Limb (tissue), 2 donors: ENCODE results near the gene FOXK1.
A peak's percentile ranks its signal among the peaks of the same experiment; 100 is the strongest.

Experiments
- DNase-seq, 2 donors: peaks; one replicate each; pipeline ENCODE4 v3.0.0-alpha.2; 2016; ENCODE audit errors: extremely low spot score in 2 of 2

FOXK1 gene

DNA sequence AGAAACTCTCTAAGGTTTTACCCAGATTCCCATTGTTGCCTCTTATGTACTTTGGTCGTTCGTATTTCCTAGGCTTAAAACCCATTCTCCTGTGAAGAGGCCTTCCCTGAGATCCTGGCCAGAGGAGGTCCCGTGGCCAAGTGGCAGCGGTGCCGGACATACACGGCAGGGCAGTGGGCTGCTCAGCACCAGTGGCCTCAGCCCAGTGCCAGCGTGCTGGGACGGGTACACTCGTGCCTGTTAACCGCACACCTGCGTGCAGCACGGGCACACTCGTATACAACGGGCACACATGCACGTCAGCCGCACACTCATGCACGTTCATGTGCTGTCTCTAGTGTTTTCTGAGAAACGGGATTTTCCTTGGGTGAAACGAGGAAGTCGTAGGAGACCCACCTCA is 40.2 kb downstream of the FOXK1 start:
- DNase-seq: no peak

DNA sequence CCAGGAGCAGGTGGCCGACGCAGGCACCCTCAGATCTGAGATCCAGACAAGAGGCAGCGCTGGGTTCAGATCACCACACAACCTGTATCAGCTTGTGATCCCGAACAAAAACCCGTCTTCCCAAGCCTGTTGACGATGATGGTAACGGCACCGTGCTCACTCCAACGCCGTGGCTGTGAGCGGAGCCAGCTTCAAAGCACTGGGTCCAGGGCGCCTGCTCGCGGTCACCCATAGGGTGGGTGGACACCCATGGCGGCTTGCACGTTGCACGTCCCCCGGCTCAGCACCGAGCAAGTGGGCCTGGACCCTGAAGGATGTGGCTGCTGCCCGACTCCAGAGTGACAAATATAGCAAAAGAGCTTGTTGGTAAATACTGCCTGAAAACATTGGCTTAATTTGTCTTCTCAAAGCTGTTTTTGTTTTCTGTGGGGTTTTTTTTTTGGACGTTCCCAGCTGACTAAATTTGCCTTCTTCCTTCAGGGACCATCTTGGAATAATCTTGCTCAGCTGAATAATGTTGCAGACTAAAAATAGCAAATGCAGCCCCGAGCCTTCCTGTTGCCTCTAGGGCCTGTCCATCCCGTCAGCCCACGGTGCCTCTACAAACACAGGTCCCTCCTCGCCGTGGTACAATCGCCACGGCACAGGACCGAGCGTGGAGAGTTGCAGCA is 41.0 kb downstream of the FOXK1 start:
- DNase-seq: no peak

DNA sequence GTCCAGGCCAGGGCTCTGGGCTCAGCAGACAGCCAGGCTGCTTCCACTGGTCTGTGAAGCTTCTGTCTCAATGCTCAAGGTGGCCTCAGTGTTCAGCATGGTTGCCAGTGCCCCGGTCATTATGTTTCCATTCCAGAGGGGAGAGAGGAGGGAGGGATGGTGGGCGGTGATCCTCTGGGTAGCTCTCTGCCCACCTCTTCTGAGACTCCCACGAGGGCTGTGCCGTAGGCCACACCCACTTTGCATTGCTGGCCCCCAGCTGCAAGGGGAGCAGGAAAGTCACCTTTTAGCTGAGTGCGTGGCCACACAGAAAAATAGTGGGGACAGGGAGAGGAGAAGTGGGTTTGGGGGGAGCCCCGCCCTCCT is 42.5 kb downstream of the FOXK1 start:
- no peak for DNase-seq

DNA sequence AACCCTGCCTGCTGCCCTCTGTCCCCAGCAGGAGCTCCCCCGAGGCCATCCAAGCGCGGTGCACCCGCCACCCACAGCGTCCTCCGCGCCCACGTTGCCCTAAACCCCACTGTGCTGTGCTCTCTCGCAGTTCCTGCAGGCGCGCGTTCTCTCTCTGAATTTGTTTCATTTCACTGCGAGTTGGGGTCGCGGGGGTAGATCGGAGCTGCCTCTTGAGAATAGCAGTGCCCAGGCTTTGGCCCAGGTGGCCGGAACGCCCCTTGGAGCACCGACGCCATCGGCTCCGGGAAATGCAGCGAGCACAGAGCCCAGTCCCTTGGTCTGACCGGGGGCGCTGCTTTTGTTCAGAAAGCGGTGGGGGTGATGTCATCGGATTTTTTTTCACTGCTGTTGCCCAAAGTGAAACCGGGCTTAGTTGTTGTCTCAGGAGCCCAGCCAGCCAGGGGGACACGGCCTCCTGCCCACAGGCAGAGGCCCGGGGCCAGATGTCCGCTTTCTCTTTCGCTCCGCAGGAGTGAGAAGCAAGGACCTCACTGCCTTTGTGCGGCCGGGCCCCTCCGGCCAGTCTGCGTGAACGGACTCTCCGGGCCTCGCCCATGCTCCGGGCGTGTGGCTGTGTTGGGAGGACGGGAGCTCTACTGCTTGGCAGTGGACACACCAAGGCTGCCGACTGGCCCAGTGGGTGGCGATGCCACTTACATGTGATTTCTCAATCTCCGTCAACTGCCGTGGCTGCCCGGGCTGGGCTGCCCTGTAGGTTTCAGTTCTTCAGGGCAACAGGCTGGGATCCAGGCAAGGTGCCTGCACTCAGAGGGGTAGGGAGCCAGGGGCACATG is 43.1 kb downstream of the FOXK1 start:
- DNase-seq: peak; percentile 41 to 70

DNA sequence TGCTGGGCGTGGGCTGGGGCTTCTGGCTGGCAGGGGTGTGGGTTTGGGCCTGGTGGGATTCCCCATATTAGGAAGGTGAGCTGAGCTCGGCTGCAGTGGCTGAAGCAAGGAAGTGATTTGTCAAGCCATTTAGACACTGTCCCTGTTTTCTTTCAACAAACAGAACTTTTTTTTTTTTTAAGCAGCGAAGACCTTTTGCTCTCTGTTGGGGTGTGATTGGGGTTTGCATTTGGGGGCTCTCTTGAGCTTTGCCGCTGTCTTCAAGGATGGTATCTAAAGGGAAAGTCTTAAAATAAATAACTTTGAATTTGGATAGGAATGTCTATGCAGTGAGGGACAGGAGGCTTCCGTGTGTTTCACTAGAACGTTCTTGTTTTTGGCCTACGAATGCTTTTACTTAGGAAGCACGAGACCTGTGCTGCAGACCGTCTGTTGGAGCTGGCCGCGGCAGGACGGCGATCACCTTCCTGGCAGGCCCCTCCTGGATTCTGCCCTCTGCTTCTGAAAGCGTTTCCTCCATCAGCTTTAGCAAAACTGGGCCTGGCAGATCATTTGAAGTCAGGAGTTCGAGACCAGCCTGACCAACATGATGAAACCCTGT is 43.9 kb downstream of the FOXK1 start:
- DNase-seq: no peak

DNA sequence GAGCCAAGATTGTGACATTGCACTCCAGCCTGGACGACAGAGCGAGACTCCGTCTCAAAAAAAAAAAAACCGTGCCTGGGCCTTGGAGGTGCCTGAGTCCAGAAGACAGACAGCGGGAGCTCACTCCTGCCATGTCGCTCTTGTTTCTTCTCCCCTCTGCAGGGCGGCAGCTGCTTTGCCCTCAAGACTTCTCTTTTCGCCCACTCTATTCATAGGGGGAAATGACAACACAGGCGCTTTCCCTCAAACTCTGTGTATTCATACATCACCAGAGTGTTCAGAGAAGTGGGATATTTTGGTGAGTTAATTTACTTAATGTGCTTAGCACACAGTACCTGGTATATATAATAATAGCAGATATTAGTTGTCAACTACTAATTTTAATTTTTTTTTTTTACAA is 44.5 kb downstream of the FOXK1 start:
- no peak for DNase-seq

DNA sequence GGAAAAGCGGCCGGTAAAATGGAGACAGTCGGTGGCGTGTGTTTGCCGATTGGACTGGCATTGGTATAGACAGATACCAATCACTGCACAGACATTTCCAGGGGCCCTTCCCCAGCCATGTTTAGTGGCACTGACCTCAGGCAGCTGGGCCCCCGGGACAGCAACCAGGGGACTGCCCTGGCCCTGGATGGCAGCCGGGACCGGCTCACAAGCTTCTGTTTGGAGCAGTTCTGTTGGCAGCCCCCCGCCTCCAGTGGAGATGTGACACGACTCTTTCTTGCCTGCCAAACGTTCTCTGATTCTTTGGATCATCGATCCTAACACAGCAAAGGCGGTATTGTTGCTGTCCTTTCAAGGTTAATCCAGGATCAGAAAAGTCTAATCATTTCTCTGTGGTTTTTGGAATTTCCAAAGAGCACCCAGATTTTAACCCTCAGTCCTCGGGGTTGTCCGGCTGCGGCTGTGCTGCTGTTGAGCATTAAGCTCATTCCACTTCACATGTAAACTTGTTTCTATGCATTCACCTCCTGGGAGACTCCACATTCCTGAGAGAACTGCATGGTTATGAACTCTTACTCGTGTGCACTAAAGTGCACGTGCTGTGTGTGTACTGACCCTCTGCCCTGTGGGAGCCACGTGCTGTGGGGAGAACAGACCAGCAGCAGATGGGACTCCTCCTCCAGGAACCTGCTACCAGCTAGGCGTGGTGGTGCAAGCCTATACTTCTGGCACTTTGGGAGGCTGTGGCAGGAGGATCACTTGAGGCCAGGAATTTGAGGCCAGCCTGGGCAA is 46.0 kb downstream of the FOXK1 start:
- DNase-seq: no peak

DNA sequence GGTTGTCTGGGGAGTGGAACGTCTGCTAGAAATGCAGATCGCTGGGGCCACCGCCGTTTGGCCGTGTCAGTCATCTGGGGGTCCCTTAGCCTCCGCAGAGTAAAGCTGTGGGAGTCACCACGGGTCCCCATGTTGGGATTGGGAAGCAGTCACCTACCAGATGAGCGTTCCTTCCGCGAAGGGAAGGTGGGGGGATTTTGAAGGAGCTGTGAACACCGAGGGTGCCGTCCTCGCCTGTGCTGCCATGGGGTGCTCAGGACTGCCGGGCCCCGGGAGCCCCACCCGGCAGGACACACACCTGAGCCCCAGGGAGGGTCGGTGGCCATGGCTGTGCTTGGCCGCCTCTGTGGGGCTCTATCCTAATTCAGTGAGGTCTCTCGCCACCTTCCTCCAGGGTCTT is 47.2 kb downstream of the FOXK1 start:
- DNase-seq: no peak

DNA sequence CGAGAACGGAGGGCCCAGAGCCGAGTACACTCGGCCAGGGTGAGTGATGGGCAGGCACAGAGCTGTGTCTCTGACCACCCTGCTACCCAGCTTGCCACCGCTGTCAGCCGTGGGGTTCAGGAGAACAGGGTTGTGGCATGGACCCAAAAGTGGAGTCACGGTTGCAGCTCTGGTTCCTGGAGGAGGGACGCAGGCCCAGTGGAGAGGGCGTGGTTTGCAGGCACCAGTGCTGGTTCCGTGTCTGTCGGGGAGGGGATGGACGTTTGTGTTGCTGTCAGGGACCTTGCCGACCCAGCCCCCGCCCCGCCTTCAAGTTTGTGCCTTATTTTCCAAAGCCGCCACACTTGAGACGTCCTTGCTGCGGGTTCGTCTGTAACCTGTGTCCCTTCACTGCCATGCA is 48.2 kb downstream of the FOXK1 start:
- no peak for DNase-seq

DNA sequence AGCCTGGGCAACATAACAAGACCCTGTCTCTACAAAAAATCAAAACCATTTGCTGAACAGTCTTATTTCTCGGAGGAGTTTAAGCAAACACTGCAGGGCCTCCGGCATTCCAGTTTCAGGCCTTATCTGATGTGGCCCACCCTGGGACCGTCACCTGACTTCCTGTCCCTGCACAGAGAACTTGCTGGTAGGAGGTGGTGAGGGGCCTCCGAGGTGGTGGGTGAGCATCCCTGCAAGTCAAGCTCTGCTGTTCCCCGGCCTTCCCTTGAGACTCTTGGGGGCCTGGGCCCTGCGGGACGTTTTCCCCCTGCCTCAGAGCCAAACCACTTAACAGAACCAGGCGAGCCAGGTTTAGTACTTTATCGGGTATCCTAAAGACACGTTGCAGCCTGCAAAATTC is 48.9 kb downstream of the FOXK1 start:
- DNase-seq: no peak

DNA sequence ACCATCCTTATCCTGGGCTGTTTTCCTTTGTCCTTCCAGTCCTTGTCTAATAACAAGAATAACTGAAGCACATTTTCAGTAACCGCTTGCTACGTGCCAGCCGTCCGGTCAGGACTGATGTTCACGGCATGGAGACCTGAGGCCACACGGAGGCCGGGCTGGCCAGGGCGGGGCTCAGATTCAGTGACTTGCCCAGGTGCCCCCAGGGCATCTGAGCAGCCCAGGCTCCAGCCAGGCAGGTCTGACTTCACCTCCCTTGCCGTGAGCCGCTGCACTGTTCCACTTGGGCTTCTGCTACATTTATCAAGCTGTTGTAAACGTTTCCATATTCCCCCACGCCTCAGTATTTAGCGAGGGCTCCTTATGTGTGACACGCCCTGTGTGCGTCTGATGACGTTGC is 49.7 kb downstream of the FOXK1 start:
- no peak for DNase-seq

DNA sequence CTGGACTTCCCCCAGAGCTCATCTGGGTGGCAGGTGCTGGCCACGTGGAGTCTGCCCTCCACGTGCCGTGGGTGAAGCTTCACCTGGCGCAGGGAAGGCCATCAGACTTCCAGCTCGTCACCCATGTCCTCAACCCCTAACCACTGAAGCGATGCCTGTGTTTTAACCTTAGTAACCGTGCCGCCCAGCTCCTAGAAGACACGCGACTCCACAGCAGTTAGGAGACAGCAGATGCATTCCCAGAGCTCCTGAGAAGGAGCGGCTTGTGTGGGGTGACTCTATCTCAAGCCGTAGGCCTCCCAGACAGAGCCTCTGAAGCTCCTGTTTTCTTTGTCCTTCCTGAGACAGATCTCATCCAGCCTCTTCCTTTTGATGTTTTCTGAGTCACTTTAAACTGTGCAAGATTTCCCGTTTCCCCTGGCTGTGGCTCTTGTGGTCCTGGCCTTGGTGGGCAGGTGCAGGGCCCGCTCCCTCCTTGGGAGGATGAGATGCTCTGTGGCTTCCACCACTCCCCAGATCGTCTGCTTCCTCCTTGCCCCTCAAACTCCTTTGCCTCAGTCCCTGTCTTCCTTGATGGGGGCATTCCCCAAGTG is 51.9 kb downstream of the FOXK1 start:
- no peak for DNase-seq

DNA sequence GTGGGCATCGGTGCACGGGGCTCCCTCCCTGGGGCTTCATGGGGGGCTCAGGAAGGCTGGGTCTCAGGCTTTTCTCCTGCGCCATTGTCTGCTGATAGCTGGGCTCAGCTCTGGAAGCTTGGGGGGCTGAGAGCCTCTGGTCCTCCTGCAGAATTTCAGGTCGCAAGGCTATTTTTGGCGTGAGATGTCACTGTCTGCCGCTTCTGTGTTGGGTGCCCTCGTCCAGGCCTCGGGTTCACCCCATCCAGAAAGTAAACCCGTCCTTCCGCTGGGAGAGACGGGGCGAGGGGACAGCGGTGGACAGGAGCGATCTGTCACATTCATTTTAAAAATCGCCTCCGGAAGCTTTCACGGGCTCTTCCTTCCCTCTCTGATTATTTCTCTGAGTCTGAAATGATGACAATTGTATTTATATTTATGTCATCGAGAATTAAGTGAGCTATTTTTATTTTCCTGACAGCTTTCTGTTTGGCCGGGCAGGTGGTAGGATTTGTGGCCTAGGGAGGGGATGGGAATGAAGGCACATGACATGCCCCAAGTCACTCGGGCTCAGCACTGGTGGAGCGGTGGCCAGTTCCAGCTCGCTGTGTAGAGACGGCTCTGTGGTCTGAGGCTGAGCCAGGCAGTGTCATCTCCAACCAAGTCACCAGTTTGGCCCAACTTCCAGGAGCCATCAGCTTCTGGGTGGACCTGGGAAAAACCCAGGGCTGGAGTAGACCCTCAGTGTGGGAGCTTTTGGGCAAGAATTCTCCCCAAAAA is 52.7 kb downstream of the FOXK1 start:
- no peak for DNase-seq

DNA sequence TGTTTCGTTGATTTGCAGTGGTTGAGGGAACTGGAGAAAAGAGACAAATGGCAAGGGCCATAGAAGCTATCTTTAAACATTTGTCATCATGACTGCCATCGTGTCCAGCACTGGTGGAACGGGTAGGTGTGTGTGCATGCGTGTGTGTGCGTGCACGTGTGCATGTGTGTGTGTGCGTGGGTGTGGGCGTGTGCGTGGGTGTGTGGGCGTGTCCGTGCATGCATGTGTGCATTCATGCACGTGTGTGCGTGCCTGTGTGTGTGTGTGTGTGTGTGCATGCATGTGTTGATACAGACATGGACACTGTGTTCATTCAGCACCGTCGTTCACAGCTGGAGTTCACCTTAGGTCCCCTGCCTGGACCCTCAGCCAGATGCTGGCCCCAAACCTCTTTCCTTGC is 55.2 kb downstream of the FOXK1 start:
- no peak for DNase-seq

DNA sequence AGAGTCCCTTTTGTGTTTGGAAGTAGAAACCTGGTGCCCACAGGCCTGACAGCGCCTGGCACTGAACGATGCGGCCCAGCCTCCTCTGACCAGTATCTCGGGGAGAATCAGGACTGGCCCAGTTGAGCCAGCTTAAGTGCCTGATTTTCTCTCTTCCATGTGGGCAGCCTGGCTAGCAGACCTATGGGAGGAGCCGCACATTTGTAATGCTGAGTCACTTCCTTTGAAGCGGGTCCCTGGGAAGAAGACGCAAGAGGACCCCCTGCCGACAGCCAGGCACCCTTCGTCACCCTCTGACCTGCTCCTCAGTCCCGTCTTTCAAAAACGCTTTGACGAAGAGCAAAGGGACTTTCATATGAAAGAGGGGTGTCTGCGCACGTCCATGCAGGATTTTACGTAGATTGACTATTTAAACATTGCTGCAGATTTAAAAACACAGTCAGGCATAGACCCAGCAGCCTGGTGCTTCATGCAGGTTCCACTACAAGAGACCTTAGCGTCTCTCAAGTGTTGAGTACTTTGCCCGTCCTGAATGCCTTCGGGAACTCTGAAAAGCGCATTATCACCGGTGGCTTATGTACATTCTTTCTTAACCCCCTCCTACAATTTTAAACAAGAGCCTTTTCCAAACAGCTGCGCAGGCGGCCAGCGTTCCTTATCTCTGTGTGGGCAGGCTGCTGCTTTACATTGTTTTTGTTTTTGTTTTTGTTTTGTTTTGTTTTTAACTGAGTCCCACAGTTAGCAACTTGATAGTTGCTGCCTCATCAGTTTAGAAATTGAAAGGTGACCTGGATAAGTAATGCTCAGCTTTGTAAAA is 56.8 kb downstream of the FOXK1 start:
- no peak for DNase-seq

DNA sequence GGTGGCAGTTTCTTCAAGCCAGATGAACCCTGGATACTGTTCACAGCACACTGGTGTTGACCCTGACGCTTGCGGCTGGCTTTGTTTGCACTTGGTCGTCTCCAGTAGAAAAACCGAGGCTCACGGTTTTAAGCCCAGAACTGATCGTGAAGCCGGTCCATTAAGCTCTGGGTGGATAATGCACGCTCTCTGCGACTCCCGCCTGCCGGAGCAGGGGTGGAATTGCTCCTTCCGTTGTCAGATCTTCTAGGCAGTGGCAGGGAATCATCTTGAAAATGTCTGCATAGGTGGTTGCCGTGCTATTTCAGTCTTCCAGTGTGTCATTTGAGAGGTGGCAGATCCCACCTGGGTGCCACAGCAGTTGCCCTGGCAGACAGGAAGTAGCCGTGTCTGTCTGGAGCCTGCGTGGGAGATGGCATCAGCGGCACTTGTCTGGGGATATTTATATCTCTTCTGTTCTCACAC is 57.5 kb downstream of the FOXK1 start:
- no peak for DNase-seq

DNA sequence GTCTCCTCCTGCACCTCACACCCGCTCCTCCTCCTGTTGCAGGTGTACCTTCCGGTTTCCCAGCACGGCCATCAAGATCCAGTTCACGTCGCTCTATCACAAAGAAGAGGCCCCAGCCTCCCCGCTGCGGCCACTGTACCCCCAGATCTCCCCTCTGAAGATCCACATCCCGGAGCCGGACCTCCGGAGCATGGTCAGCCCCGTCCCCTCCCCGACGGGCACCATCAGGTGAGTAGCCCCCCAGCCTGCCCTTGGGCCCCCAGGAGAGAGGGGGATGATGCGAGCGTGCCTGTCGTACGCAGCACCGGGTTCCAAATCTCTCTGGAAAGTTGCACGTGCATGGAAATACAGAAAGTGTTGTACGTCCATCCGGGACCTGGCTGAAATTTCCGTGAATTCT is 58.7 kb downstream of the FOXK1 start:
- DNase-seq: no peak

DNA sequence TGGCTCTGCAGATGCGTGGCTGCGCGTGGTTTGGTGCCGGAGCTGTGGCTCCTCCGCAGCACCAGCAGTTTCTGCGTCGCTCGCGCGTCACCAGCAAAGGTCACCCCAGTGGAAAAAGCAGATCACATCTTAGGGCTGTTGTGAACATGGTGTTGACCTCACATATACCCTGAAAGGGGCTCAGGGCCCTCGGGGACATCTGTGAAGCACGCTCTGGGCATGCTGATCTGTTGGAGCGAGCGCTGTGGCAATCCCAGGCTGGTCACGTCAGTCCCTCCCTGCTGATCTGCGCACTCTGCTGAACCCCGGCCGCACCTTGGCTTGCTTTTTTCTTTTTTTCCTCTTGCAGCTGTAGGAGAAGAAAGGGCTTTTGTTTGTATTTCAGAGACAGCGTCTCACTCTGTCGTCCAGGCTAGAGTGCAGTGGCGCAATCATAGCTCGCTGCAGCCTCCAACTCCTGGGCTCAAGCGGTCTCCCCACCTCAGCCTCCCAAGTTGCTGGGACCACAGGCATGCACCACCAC is 60.0 kb downstream of the FOXK1 start:
- no peak for DNase-seq

DNA sequence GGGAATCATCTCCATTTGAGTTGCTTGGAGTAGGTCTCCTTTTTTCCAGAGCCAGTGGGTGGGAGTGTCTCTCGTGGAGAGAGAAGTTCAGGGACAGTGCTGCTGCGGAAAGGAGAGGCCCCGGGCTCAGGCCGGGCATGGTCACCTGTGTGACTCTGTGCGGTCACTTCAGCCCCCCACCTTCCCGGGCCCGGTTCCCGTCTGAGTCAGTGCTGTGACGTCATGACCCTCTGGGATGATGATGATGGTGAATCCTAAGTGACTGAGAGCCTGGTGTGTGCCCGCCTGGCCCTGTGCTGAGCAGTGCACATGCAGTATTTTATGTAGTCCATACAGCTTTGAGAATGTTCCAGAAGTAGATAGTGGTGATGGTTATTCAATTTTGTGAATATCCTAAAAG is 60.8 kb downstream of the FOXK1 start:
- no peak for DNase-seq
